OCI-LY7 (cell line): Measurements from ENCODE around the gene PTX4. TPM values are rescaled to one million over a fixed set of nuclear protein-coding genes. Genes with fewer than 3 reads are reported as not detected.

Experiments used
- BruUV-seq: library from RNA; stranded (reverse); fragments of 400-500 nt; replicated peaks from 2 replicates; lab custom pipeline; 2021; lab: Mats Ljungman, UMichigan
- CTCF ChIA-PET: fragments of 300-600 bp; sonication (Branson Sonifier 250); formaldehyde crosslinking; loops from one replicate; lab custom pipeline; 2022; ENCODE audit warnings: antibody characterized with exemption; ENCODE audit not compliant: unreplicated experiment; lab: Charles Lee
- POLR2A ChIA-PET: fragments of 300-600 bp; sonication (Branson Sonifier 250); formaldehyde crosslinking; loops from one replicate; lab custom pipeline; 2022; ENCODE audit warnings: antibody characterized with exemption; lab: Charles Lee
- DNase-seq: peaks from one replicate; pipeline ENCODE4 v3.0.0-alpha.2; 2015; ENCODE audit warnings: low spot score
- H2AFZ ChIP-seq: fragments of 200-600 bp; sonication (generic), shearing (Covaris generic); 2 replicates; pipeline ENCODE4 v1.6.1; 2014; ENCODE audit warnings: mild to moderate bottlenecking, antibody characterized with exemption, low read length, moderate library complexity
- H3K27ac ChIP-seq: fragments of 200-600 bp; sonication (generic); 2 replicates; pipeline ENCODE4 v1.5.1; 2014; ENCODE audit warnings: mixed run types, low read depth, mild to moderate bottlenecking, moderate library complexity, low read length, inconsistent platforms; ENCODE audit not compliant: poor library complexity, severe bottlenecking
- H3K36me3 ChIP-seq: fragments of 200-600 bp; sonication (generic); 2 replicates; pipeline ENCODE4 v1.6.1; 2014; ENCODE audit warnings: mild to moderate bottlenecking, antibody characterized with exemption, low read length, moderate library complexity, mixed read lengths; ENCODE audit not compliant: insufficient read depth
- H3K4me1 ChIP-seq: fragments of 200-600 bp; sonication (generic); 2 replicates; pipeline ENCODE4 v1.5.1; 2014; ENCODE audit warnings: mild to moderate bottlenecking, low read length; ENCODE audit not compliant: insufficient read depth, poor library complexity, severe bottlenecking
- H3K4me2 ChIP-seq: fragments of 200-600 bp; sonication (generic); 2 replicates; pipeline ENCODE4 v1.6.1; 2014; ENCODE audit warnings: mild to moderate bottlenecking, low read length
- H3K4me3 ChIP-seq: fragments of 200-600 bp; sonication (generic); 2 replicates; pipeline ENCODE4 v1.5.1; 2014; ENCODE audit warnings: mild to moderate bottlenecking, low read depth, low read length; ENCODE audit not compliant: poor library complexity, severe bottlenecking
- H3K79me2 ChIP-seq: fragments of 200-600 bp; sonication (generic); 2 replicates; pipeline ENCODE4 v1.6.1; 2016; ENCODE audit warnings: low read depth, mild to moderate bottlenecking, low read length, moderate library complexity, mixed read lengths; ENCODE audit not compliant: insufficient read depth
- H3K9me2 ChIP-seq: fragments of 200-600 bp; sonication (generic); 2 replicates; pipeline ENCODE4 v1.6.1; 2016; ENCODE audit warnings: mild to moderate bottlenecking, low read length, mixed read lengths; ENCODE audit not compliant: insufficient read depth
- H3K9me3 ChIP-seq: fragments of 200-600 bp; sonication (generic); 2 replicates; pipeline ENCODE4 v1.6.1; 2014; ENCODE audit warnings: mild to moderate bottlenecking, mixed run types, low read length, mixed read lengths
- H4K20me1 ChIP-seq: fragments of 200-600 bp; sonication (generic); 2 replicates; pipeline ENCODE4 v1.6.1; 2014; ENCODE audit warnings: mild to moderate bottlenecking, antibody characterized with exemption, low read length, moderate library complexity, mixed read lengths; ENCODE audit not compliant: insufficient read depth
- CTCF ChIP-seq: fragments of 200-600 bp; sonication (generic); conservative IDR thresholded peaks from 2 replicates; pipeline ENCODE4 v1.5.1; 2014; ENCODE audit warnings: mild to moderate bottlenecking, antibody characterized with exemption, low read length, moderate library complexity, mixed read lengths
- EZH2phosphoT487 ChIP-seq: fragments of 200-600 bp; sonication (generic); IDR thresholded peaks from 2 replicates; pipeline ENCODE4 v1.6.1; 2018; ENCODE audit warnings: low read depth, borderline replicate concordance, mild to moderate bottlenecking, mixed run types, antibody characterized with exemption, low read length, moderate library complexity, mixed read lengths
- intact Hi-C: fragments of 100-400 bp; cut with micrococcal nuclease; formaldehyde crosslinking; loops from one replicate; pipeline ENCODE4 v1.10.0; 2022; ENCODE audit not compliant: unreplicated experiment
- total RNA-seq, 2 experiments: library from RNA; depleted of rRNA in 1 of 2; stranded (reverse); fragments of >200 nt in 1 of 2; shearing (Covaris generic) in 1 of 2; gene quantifications; 2 replicates each; pipeline ENCODE4 v1.2.3, GENCODE V29; 2014 to 2022

Gene PTX4
- total RNA-seq, 2 experiments from 2014 or later = not detected

GRCh38 chr16:1444730-1445517 lies 43.8 kb downstream of the PTX4 start:
- H3K27ac ChIP-seq = no peak overlapping the region
- no peaks in the 10 kb centered on the region for H3K36me3 ChIP-seq
- intact Hi-C loops = no loop called here
- no peak for DNase-seq
- no peak overlapping the region for H3K4me3 ChIP-seq
- POLR2A ChIA-PET = no interaction called here
- no peaks in the 10 kb centered on the region for H3K4me1 ChIP-seq
- H2AFZ ChIP-seq = no peak overlapping the region
- no peak overlapping the region for H3K4me2 ChIP-seq
- H4K20me1 ChIP-seq = no peaks in the 10 kb centered on the region
- H3K9me3 ChIP-seq = no peaks in the 10 kb centered on the region
- no TSS peak for BruUV-seq
- H3K9me2 ChIP-seq = no peaks in the 10 kb centered on the region
- H3K79me2 ChIP-seq = no peaks in the 10 kb centered on the region
- CTCF ChIA-PET = no interaction called here
- TF ChIP-seq CTCF = no peak
- TF ChIP-seq EZH2phosphoT487 = no peak

DNA sequence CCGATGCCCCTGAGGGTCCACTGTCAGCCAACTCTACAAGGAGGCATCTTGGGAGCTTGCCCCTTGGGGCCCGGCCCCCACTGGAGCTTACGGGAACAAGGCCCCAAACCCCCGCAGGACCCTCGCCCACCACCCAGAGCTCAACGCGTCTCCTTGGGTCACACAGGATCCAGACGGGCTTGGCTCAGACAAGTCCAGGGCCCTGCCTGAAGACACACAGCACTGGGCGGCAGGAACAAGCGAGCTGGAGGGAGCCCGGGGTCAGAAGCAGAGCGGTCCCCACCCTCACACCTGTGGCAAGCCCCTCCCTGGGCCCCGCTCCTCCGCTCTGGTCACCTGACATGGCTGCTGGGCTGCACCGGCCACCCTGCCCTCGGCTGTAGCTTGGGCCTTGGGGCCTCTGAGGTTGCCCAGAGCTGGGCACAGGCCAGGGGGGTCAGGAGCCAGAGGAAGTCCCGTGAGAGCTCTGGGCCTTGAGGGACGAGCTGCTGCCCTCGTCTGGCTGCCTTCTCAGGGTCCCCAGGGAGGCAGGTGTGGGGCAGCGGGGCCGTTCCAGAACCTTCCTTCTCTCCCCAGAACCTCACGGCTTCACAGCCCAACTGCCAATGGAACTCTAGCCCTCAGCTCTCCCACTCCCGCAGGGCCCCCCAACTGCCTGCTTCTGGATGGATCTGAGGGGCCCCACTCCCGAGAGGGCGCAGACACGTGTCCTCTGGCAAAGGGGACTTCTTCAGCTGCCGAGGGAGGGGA lies 44.6 kb downstream of the PTX4 start, which contains the start of gene CCDC154:
Gene CCDC154 (minus strand): TSS at position 577 of the 750 bp plus-strand sequence. CDS start 234 bp downstream, at position 343.
- Histone ChIP-seq H4K20me1 (no peaks in the 10 kb centered on the region), H3K79me2 (no peaks in the 10 kb centered on the region), H2AFZ (no peak within 1 kb of the TSS), H3K4me2 (no peak within 1 kb of the TSS), H3K4me1 (no peaks in the 10 kb centered on the region), H3K9me2 (no peaks in the 10 kb centered on the region), H3K27ac (no peak within 1 kb of the TSS), H3K9me3 (no peaks in the 10 kb centered on the region), H3K36me3 (no peaks in the 10 kb centered on the region), H3K4me3 (no peak within 1 kb of the TSS)
- BruUV-seq = no TSS peak
- CTCF ChIA-PET = interaction anchor here (0.5 kb wide), 1 partner anchor 37 kb away, joined by 4 read pairs; no protein-coding TSS in a partner anchor
- intact Hi-C loops = no loop called here
- TF ChIP-seq EZH2phosphoT487 (no peak), CTCF (no peak)
- DNase-seq = no peak
- POLR2A ChIA-PET = no interaction called here
